Stimulated activated effector memory CD8-positive, alpha-beta T cell treated with anti-CD3 and anti-CD28 coated beads, Interleukin-12 subunit alpha, Interleukin-12 subunit beta, amount 100 ng/mL, for 72 hours (primary cell): ENCODE measurements around the gene TBX20.

ENCODE experiments used
- ATAC-seq: fragments of 150-1000 bp; cut with Tn5 transposase; 2 replicates; pipeline ENCODE4 v1.10.0; 2021
- DNase-seq, 2 donors: peaks; one replicate each; pipeline ENCODE4 v3.0.0; 2021 to 2022; ENCODE audit warnings: low spot score in 2 of 2
- H3K27ac Mint-ChIP-seq: one replicate; pipeline ENCODE4 v1.8.0; 2022; ENCODE audit warnings: mild to moderate bottlenecking, mixed read lengths
- H3K36me3 Mint-ChIP-seq: one replicate; pipeline ENCODE4 v1.8.0; 2022; ENCODE audit warnings: mild to moderate bottlenecking, mixed read lengths
- H3K4me1 Mint-ChIP-seq: one replicate; pipeline ENCODE4 v1.8.0; 2022; ENCODE audit warnings: mixed read lengths
- H3K4me3 Mint-ChIP-seq: one replicate; pipeline ENCODE4 v1.8.0; 2022; ENCODE audit warnings: mild to moderate bottlenecking, mixed read lengths
- H3K9me3 Mint-ChIP-seq: one replicate; pipeline ENCODE4 v1.8.0; 2022; ENCODE audit warnings: mixed read lengths

The TBX20 gene

GRCh38 chr7:35258868-35259522 is 5.1 kb upstream of the TBX20 start:
- H3K36me3 Mint-ChIP-seq, result peaks cover 8% of the 10 kb centered on the region
- ATAC-seq, result no peak
- DNase-seq, result no peak
- peaks cover 6% of the 10 kb centered on the region for H3K4me1 Mint-ChIP-seq
- peaks cover 4% of the 10 kb centered on the region for H3K9me3 Mint-ChIP-seq
- no peak overlapping the region for H3K27ac Mint-ChIP-seq
- no peak overlapping the region for H3K4me3 Mint-ChIP-seq

GRCh38 chr7:35258125-35258867 is 4.4 kb upstream of the TBX20 start:
- ATAC-seq, result no peak
- H3K27ac Mint-ChIP-seq, result no peak overlapping the region
- H3K36me3 Mint-ChIP-seq, result peaks cover 8% of the 10 kb centered on the region
- peaks cover 4% of the 10 kb centered on the region for H3K9me3 Mint-ChIP-seq
- H3K4me1 Mint-ChIP-seq, result peaks cover 6% of the 10 kb centered on the region
- no peak for DNase-seq
- H3K4me3 Mint-ChIP-seq, result no peak overlapping the region

- no peak overlapping the region for H3K27ac Mint-ChIP-seq
Measured at GRCh38 chr7:35257251-35258124, 3.6 kb upstream of the TBX20 start.

GRCh38 chr7:35256256-35257175 is 2.6 kb upstream of the TBX20 start:
- Mint-ChIP-seq H3K9me3 (peaks cover 4% of the 10 kb centered on the region), H3K36me3 (peaks cover 8% of the 10 kb centered on the region), H3K27ac (no peak overlapping the region), H3K4me3 (no peak overlapping the region), H3K4me1 (peaks cover 6% of the 10 kb centered on the region)
- ATAC-seq, result no peak
- no peak for DNase-seq

More at GRCh38 chr7:35257251-35258124, 3.6 kb upstream of the TBX20 start:
- H3K9me3 Mint-ChIP-seq, result peaks cover 4% of the 10 kb centered on the region
- DNase-seq (no peak), ATAC-seq (no peak)
- H3K4me3 Mint-ChIP-seq, result no peak overlapping the region
- peaks cover 6% of the 10 kb centered on the region for H3K4me1 Mint-ChIP-seq
- H3K36me3 Mint-ChIP-seq, result peaks cover 8% of the 10 kb centered on the region

GRCh38 chr7:35255443-35256255 is 1.7 kb upstream of the TBX20 start:
- H3K9me3 Mint-ChIP-seq, result peaks cover 4% of the 10 kb centered on the region
- H3K4me1 Mint-ChIP-seq, result peaks cover 6% of the 10 kb centered on the region
- peaks cover 8% of the 10 kb centered on the region for H3K36me3 Mint-ChIP-seq
- H3K4me3 Mint-ChIP-seq, result no peak overlapping the region
- DNase-seq (no peak), ATAC-seq (no peak)
- no peak overlapping the region for H3K27ac Mint-ChIP-seq

- Mint-ChIP-seq H3K36me3 (peaks cover 8% of the 10 kb centered on the region), H3K4me3 (peak overlapping the region; percentile 13), H3K27ac (no peak overlapping the region), H3K9me3 (peaks cover 4% of the 10 kb centered on the region), H3K4me1 (peaks cover 6% of the 10 kb centered on the region)
- DNase-seq (no peak), ATAC-seq (no peak)
Measured at GRCh38 chr7:35254496-35255442, 869 bp upstream of the TBX20 start.

GRCh38 chr7:35253460-35253709 is 515 bp downstream of the TBX20 start:
- no peak for DNase-seq
- Mint-ChIP-seq H3K4me1 (peaks cover 3% of the 10 kb centered on the region), H3K36me3 (peaks cover 3% of the 10 kb centered on the region), H3K9me3 (peaks cover under 1% of the 10 kb centered on the region), H3K4me3 (peak overlapping the region; percentile 57), H3K27ac (no peak overlapping the region)
- ATAC-seq, result no peak

- peak overlapping the region; percentile 57 for H3K4me3 Mint-ChIP-seq
- DNase-seq, result no peak
- no peak for ATAC-seq
- no peaks in the 10 kb centered on the region for H3K36me3 Mint-ChIP-seq
- H3K4me1 Mint-ChIP-seq, result no peaks in the 10 kb centered on the region
- H3K27ac Mint-ChIP-seq, result no peak overlapping the region
- no peaks in the 10 kb centered on the region for H3K9me3 Mint-ChIP-seq
Measured at GRCh38 chr7:35252612-35253459, 1.1 kb downstream of the TBX20 start.

GRCh38 chr7:35251606-35252310 is 2.1 kb downstream of the TBX20 start:
- DNase-seq (no peak), ATAC-seq (no peak)
- Mint-ChIP-seq H3K27ac (no peak overlapping the region), H3K36me3 (no peaks in the 10 kb centered on the region), H3K4me1 (no peaks in the 10 kb centered on the region), H3K9me3 (no peaks in the 10 kb centered on the region), H3K4me3 (no peak overlapping the region)

- Mint-ChIP-seq H3K36me3 (no peaks in the 10 kb centered on the region), H3K4me1 (no peaks in the 10 kb centered on the region), H3K4me3 (no peak overlapping the region), H3K9me3 (no peaks in the 10 kb centered on the region), H3K27ac (no peak overlapping the region)
- DNase-seq, result no peak
- no peak for ATAC-seq
Measured at GRCh38 chr7:35250941-35251340, 3.0 kb downstream of the TBX20 start.

- ATAC-seq, result no peak
- no peak overlapping the region for H3K27ac Mint-ChIP-seq
- no peaks in the 10 kb centered on the region for H3K4me1 Mint-ChIP-seq
- H3K4me3 Mint-ChIP-seq, result no peak overlapping the region
- no peaks in the 10 kb centered on the region for H3K9me3 Mint-ChIP-seq
- no peaks in the 10 kb centered on the region for H3K36me3 Mint-ChIP-seq
- DNase-seq, result no peak
Measured at GRCh38 chr7:35250452-35250851, 3.4 kb downstream of the TBX20 start.

- Mint-ChIP-seq H3K9me3 (no peaks in the 10 kb centered on the region), H3K36me3 (no peaks in the 10 kb centered on the region), H3K4me1 (no peaks in the 10 kb centered on the region), H3K27ac (no peak overlapping the region), H3K4me3 (no peak overlapping the region)
- ATAC-seq (no peak), DNase-seq (no peak)
Measured at GRCh38 chr7:35249537-35249907, 4.4 kb downstream of the TBX20 start.
